GM12801 (cell line): ENCODE results near the gene MRPS27.

Experiments used
- TF ChIP-seq, protein P1 (sequence below): IDR thresholded peaks from one replicate; pipeline ENCODE4 v1.5.1; 2011; ENCODE audit warnings: control low read depth; ENCODE audit not compliant: insufficient read length; ENCODE audit errors: extremely low read depth

The MRPS27 gene

DNA sequence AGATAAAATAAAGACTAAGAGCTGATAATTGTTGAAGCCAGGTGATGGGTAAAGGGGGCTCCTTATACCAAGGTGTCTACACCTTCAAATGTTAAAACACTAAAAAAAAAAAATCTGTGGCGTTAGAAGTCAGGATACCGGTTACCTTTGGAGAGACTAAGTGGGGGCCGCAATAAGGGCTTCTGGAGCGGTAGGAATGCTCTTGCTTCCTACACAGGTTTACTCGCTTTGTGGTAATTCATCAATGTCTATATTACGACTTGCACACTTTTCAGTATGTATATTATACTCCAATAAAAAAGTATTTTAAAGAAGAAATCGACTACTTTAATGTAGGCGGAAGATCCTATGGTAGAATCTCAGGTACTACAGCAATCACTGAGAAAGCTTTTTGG, 12.5 kb downstream of the MRPS27 start:
- TF ChIP-seq, protein P1, sequence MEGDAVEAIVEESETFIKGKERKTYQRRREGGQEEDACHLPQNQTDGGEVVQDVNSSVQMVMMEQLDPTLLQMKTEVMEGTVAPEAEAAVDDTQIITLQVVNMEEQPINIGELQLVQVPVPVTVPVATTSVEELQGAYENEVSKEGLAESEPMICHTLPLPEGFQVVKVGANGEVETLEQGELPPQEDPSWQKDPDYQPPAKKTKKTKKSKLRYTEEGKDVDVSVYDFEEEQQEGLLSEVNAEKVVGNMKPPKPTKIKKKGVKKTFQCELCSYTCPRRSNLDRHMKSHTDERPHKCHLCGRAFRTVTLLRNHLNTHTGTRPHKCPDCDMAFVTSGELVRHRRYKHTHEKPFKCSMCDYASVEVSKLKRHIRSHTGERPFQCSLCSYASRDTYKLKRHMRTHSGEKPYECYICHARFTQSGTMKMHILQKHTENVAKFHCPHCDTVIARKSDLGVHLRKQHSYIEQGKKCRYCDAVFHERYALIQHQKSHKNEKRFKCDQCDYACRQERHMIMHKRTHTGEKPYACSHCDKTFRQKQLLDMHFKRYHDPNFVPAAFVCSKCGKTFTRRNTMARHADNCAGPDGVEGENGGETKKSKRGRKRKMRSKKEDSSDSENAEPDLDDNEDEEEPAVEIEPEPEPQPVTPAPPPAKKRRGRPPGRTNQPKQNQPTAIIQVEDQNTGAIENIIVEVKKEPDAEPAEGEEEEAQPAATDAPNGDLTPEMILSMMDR, result no peak

GRCh38 chr5:72305194-72306142, 14.6 kb downstream of the MRPS27 start:
- TF ChIP-seq, protein P1, result no peak

- TF ChIP-seq, protein P1, result no peak
Measured at GRCh38 chr5:72302171-72302570, 17.9 kb downstream of the MRPS27 start.

DNA sequence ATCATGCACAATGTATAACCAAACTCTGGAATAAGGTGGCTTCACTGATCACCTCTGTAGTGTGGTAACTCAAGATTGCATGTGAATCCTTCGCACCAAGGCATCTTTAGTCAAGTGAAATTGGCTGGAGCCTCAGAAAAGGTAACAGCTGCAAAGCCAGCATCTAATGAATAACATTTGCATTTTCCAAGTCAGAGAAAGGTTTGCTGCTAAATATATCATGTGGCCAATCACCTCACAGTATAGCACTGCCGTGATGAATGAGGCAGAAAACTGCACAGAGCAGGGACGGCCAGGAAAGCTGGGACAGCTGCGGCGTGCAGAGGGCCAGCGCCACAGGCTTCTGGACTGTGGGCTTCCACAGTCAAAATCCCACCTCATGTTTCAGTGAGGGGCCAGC, 18.5 kb downstream of the MRPS27 start:
- TF ChIP-seq, protein P1, result no peak

DNA sequence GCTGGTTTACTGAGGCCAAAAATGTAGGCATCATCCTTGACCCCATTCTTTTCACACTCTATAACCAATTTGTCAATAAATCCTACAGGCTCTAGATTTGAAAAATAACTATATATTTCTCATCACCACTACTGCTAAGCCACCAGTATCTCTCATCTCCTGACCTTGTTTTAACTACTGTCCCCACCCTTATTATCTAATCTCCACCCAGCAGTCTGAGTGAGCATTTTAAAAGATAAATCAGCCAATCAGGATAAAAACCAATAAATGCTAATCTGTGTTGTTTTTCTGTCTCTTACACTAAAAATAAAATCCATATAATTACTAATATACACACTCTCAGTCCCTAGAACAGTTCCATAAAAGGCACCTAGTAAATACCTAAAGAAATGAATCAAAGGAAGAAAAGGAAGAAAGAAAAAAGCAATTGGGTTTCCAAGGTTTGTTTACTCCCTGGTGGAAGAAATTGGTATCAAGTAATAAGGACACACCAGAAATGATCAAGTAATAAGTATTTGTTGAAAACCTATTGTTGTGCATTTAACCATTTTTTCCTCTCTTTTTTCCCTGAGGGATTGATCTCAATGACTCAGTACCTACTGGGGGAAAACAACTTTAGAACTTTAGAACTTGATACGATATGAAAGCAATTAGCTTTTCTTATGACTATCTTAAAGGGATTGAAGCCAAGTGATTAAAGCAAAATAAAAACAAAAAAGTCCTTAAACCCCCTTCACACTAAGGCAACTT, 19.3 kb downstream of the MRPS27 start:
- TF ChIP-seq, protein P1, result no peak

DNA sequence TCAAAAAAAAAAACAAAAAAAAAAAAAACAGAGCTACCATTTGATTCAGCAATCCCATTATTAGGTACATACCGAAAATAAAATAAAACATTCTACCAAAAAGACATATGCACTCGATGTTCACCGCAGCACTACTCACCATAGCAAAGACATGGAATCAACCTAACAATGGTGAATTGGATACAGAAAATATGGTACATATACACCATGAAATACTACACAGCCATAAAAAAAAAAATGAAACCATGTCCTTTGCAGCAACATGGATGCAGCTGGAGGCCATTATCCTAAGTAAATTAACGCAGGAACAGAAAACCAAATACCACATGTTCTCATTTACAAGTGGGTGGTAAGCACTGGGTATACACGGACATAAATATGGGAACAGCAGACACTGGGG, 21.3 kb downstream of the MRPS27 start:
- TF ChIP-seq, protein P1, result no peak

DNA sequence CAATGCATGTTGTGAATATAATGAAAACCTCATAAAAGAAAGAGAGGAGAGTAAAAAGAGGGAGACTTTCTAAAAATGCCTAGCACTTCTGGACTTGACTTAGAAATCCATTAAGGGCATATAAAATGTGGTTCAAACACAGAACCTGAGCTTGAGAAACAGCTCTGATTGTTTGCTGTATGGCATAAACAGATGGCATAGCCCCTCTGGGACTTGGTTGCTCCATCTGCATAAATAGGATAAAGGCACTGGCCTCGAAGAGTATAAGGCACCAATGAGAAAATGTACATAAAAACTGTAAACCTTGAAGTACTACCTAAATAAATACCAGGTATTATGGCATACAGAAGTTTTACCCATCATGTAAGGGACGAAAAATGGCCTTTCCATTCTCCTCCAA, 23.8 kb downstream of the MRPS27 start:
- TF ChIP-seq, protein P1, result no peak
